Fibroblast of villous mesenchyme (primary cell): ENCODE measurements around the gene RSPH1. TPM values are rescaled to one million over a fixed set of nuclear protein-coding genes. Genes with fewer than 3 reads are reported as not detected.

Source experiments
- DNase-seq: peaks from one replicate; pipeline ENCODE4 v3.0.0-alpha.2; 2010; ENCODE audit warnings: low read depth
- H3K4me3 ChIP-seq: 2 replicates; pipeline ENCODE4 v1.5.1; 2011; ENCODE audit warnings: low read depth, mild to moderate bottlenecking, low read length
- total RNA-seq: library from RNA; depleted of rRNA; stranded (reverse); fragments of >200 nt; gene quantifications from 2 replicates; pipeline ENCODE4 v1.2.3, GENCODE V29; 2012
- TF ChIP-seq, protein P1 (sequence below): IDR thresholded peaks from 2 replicates; pipeline ENCODE4 v1.5.1; 2012; ENCODE audit warnings: low read depth, mild to moderate bottlenecking, low read length; ENCODE audit not compliant: insufficient read depth

RSPH1 gene
- total RNA-seq, 1 donor, result not detected

GRCh38 chr21:42475526-42476387 is 20.3 kb downstream of the RSPH1 start:
- H3K4me3 ChIP-seq, result no peak overlapping the region
- TF ChIP-seq, protein P1, sequence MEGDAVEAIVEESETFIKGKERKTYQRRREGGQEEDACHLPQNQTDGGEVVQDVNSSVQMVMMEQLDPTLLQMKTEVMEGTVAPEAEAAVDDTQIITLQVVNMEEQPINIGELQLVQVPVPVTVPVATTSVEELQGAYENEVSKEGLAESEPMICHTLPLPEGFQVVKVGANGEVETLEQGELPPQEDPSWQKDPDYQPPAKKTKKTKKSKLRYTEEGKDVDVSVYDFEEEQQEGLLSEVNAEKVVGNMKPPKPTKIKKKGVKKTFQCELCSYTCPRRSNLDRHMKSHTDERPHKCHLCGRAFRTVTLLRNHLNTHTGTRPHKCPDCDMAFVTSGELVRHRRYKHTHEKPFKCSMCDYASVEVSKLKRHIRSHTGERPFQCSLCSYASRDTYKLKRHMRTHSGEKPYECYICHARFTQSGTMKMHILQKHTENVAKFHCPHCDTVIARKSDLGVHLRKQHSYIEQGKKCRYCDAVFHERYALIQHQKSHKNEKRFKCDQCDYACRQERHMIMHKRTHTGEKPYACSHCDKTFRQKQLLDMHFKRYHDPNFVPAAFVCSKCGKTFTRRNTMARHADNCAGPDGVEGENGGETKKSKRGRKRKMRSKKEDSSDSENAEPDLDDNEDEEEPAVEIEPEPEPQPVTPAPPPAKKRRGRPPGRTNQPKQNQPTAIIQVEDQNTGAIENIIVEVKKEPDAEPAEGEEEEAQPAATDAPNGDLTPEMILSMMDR, result no peak
- DNase-seq, result no peak

- DNase-seq, result no peak
- TF ChIP-seq, protein P1, result no peak
- no peak overlapping the region for H3K4me3 ChIP-seq
Observed at GRCh38 chr21:42475036-42475435, 21.0 kb downstream of the RSPH1 start.

- no peak for DNase-seq
- TF ChIP-seq, protein P1, result no peak
- no peak overlapping the region for H3K4me3 ChIP-seq
Observed at GRCh38 chr21:42474043-42474831, 21.8 kb downstream of the RSPH1 start.

- DNase-seq, result no peak
- H3K4me3 ChIP-seq, result no peak overlapping the region
- TF ChIP-seq, protein P1, result no peak
Observed at GRCh38 chr21:42473498-42474042, 22.5 kb downstream of the RSPH1 start.

- H3K4me3 ChIP-seq, result no peak overlapping the region
- TF ChIP-seq, protein P1, result no peak
- DNase-seq, result no peak
Observed at GRCh38 chr21:42472521-42472920, 23.5 kb downstream of the RSPH1 start.

GRCh38 chr21:42471716-42472330 is 24.2 kb downstream of the RSPH1 start:
- H3K4me3 ChIP-seq, result no peak overlapping the region
- TF ChIP-seq, protein P1, result no peak
- no peak for DNase-seq
